ENCODE data around the gene ZBED1.
"Not testable (repeated sequence)": the region's sequence is repeated elsewhere in the genome, so short reads cannot be mapped to it uniquely, and the experiment has no call there.

ZBED1 gene

GRCh38 chrX:2461711-2462016, 39.1 kb downstream of the ZBED1 start:
- TF ChIP-seq, protein P1, sequence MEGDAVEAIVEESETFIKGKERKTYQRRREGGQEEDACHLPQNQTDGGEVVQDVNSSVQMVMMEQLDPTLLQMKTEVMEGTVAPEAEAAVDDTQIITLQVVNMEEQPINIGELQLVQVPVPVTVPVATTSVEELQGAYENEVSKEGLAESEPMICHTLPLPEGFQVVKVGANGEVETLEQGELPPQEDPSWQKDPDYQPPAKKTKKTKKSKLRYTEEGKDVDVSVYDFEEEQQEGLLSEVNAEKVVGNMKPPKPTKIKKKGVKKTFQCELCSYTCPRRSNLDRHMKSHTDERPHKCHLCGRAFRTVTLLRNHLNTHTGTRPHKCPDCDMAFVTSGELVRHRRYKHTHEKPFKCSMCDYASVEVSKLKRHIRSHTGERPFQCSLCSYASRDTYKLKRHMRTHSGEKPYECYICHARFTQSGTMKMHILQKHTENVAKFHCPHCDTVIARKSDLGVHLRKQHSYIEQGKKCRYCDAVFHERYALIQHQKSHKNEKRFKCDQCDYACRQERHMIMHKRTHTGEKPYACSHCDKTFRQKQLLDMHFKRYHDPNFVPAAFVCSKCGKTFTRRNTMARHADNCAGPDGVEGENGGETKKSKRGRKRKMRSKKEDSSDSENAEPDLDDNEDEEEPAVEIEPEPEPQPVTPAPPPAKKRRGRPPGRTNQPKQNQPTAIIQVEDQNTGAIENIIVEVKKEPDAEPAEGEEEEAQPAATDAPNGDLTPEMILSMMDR (IDR thresholded peaks at IDR 0.05; ENCODE audit: extremely low read depth, insufficient read depth, missing control alignments): no peak
- no peak for DNase-seq (ENCODE audit: low spot score)
- in situ Hi-C loops (cut with MboI; ENCODE audit: low pct_unique_long_range_greater_than_20kb, low sequenced_read_pairs, unreplicated experiment): no loop called here

GRCh38 chrX:2460821-2461710, 39.7 kb downstream of the ZBED1 start:
- in situ Hi-C loops (cut with MboI; ENCODE audit: low pct_unique_long_range_greater_than_20kb, low sequenced_read_pairs, unreplicated experiment); DNase-seq (ENCODE audit: low spot score): not testable (repeated sequence)

- DNase-seq (ENCODE audit: low spot score); in situ Hi-C loops (cut with MboI; ENCODE audit: low pct_unique_long_range_greater_than_20kb, low sequenced_read_pairs, unreplicated experiment): not testable (repeated sequence)
These were observed 40.7 kb downstream of the ZBED1 start for GRCh38 chrX:2460048-2460447.

DNA sequence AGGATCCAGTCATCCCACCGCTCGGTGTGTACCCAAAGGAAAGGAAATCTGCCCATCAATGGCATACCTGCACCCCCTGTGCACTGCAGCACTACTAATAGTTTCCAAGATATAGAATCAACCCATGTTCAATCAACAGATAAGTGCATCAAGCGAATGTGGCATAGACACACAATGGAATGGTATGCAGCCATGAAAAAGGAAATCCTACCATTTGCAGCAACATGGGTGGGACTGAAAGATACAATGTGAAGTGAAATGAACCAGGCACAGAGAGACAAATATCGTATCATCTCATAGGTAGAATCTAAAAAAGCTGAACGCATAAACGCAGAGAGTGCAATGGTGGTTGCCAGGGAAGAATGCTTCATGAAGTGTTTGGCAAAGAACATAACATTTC, 42.5 kb downstream of the ZBED1 start:
- no peak for DNase-seq (ENCODE audit: low spot score)
- TF ChIP-seq, protein P1 (IDR thresholded peaks at IDR 0.05; ENCODE audit: extremely low read depth, insufficient read depth, missing control alignments): no peak
- in situ Hi-C loops (cut with MboI; ENCODE audit: low pct_unique_long_range_greater_than_20kb, low sequenced_read_pairs, unreplicated experiment): no loop called here

DNA sequence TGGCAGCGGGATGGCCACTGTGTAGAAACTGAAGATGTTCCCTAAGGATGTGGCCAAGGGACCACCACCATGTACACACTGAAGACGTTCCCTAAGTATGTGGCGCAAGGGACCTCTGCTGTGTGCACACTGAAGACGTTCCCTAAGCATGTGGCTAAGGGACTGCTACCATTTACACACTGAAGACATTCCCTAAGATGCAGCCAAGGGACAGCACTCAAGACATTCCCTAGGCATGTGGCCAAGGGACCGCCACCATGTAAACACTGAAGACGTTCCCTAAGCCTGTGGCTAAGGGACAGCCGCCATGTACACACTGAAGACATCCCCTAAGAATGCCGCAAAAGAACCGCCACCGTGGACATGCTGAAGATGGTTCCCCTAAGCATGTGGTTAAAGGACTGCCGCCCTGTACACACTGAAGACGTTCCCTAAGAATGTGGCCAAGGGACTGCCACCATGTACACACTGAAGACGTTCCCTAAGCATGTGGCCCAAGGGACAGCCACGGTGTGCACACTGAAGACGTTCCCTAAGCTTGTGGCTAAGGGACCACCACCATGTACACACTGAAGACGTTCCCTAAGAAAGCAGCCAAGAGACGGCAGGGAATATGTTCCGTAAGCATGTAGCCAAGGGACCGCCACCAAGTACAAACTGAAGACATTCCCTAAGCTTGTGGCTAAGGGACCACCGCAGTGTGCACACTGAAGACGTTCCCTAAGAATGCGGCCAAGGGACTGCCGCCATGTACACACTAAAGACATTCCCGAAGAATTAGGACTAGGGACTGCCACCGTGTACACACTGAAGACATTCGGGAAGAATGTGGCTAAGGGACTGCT, 43.3 kb downstream of the ZBED1 start:
- in situ Hi-C loops (cut with MboI; ENCODE audit: low pct_unique_long_range_greater_than_20kb, low sequenced_read_pairs, unreplicated experiment): no loop called here
- DNase-seq (ENCODE audit: low spot score): no peak
- TF ChIP-seq, protein P1 (IDR thresholded peaks at IDR 0.05; ENCODE audit: extremely low read depth, insufficient read depth, missing control alignments): no peak

DNA sequence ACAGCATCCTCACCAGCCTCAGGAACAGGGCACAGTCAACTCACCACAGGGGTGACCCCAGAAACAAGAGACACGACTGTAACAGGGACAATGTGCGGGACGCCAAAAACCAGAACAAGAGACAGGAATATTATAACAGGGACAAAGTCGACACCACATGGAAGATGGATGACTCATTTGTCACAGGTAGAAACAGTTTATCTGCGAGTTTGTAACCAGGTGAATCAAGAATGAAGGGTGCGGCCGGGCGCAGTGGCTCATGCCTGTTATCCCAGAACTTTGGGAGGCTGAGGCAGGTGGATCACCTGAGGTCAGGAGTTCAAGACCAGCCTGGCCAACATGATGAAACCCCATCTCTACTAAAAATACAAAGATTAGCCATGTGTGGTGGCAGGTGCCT, 44.7 kb downstream of the ZBED1 start:
- DNase-seq (ENCODE audit: low spot score); in situ Hi-C loops (cut with MboI; ENCODE audit: low pct_unique_long_range_greater_than_20kb, low sequenced_read_pairs, unreplicated experiment): not testable (repeated sequence)

DNA sequence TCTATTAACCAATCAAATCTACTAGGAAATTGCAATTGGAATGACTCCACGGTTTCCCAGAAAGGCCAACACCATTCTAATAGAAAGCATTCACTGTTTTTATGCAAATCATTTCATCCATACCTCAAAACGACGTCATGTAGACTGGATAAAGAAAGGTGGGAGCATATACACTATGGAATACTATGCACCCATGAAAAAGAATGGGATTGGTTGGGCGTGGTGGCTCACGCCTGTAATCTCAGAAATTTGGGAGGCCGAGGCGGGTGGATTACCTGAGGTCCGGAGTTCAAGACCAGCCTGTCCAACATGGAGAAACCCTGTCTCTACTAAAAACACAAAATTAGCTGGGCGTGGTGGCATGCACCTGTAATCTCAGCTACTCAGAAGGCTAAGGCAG, 46.2 kb downstream of the ZBED1 start:
- DNase-seq (ENCODE audit: low spot score); in situ Hi-C loops (cut with MboI; ENCODE audit: low pct_unique_long_range_greater_than_20kb, low sequenced_read_pairs, unreplicated experiment): not testable (repeated sequence)

- in situ Hi-C loops (cut with MboI; ENCODE audit: low pct_unique_long_range_greater_than_20kb, low sequenced_read_pairs, unreplicated experiment): no loop called here
- DNase-seq (ENCODE audit: low spot score): no peak
- TF ChIP-seq, protein P1 (IDR thresholded peaks at IDR 0.05; ENCODE audit: extremely low read depth, insufficient read depth, missing control alignments): no peak
These were observed 48.0 kb downstream of the ZBED1 start for GRCh38 chrX:2452799-2453198.
